ENCODE results near the gene TMOD2.
"Not testable (repeated sequence)": the region's sequence is repeated elsewhere in the genome, so short reads cannot be mapped to it uniquely, and the experiment has no call there.

The TMOD2 gene

GRCh38 chr15:51775967-51776816, 24.8 kb downstream of the TMOD2 start:
- DNase-seq = peak; percentile 12

GRCh38 chr15:51776952-51777569, 25.7 kb downstream of the TMOD2 start:
- peak; percentile 34 for DNase-seq

DNA sequence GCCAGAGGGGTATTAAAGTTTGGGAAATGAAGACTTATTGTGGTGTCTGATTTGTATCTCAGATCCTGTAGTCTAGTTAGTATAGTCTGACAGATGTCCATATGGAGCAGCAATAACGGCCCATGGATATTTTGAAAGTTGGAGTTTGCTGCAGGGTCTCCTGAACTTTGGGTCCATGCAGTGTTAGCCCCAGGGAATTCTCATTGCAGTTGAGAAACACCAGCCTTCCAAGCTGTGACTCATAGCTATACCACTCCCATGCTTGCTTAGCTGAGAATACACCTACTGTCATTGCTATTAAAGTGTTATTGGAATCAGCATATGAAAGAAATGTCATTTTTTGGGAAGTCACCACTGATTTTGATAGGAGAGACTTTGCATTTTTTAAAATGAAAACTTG, 29.2 kb downstream of the TMOD2 start:
- DNase-seq = no peak

- DNase-seq = no peak
These were observed 30.1 kb downstream of the TMOD2 start for GRCh38 chr15:51781506-51781905.

- DNase-seq = no peak
These were observed 31.0 kb downstream of the TMOD2 start for GRCh38 chr15:51782357-51782896.

DNA sequence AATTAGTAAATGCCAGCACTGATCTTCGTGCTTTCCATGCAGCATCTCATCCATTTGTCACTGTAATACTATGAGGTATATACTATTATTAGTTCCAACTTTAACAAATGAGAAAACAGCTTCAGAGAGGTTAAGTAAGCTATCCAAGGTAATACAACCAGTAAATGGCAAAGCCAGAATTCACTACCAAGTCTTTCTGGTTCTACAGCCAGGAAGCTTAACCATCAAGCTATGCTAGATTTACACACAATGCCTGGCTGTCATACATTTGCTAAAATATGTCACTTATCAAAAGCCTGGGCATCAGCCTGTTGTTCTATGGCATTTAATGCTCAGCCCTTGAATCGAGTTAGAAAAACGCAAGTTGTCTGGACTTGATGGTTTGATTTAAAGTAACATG, 32.6 kb downstream of the TMOD2 start:
- DNase-seq = no peak

- not testable (repeated sequence) for DNase-seq
These were observed 35.7 kb downstream of the TMOD2 start for GRCh38 chr15:51787130-51787529.

DNA sequence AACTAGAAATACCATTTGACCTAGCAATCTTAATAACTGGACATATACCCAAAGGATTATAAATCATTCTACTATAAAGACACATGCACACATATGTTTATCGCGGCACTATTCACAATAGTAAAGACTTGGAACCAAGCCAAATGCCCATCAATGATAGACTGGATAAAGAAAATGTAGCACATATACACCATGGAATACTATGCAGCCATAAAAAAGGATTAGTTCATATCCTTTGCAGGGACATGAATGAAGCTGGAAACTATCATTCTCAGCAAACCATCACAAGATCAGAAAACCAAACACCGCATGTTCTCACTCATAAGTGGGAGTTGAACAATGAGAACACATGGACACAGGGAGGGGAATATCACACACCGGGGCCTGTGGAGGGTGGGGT, 41.1 kb downstream of the TMOD2 start:
- not testable (repeated sequence) for DNase-seq

DNA sequence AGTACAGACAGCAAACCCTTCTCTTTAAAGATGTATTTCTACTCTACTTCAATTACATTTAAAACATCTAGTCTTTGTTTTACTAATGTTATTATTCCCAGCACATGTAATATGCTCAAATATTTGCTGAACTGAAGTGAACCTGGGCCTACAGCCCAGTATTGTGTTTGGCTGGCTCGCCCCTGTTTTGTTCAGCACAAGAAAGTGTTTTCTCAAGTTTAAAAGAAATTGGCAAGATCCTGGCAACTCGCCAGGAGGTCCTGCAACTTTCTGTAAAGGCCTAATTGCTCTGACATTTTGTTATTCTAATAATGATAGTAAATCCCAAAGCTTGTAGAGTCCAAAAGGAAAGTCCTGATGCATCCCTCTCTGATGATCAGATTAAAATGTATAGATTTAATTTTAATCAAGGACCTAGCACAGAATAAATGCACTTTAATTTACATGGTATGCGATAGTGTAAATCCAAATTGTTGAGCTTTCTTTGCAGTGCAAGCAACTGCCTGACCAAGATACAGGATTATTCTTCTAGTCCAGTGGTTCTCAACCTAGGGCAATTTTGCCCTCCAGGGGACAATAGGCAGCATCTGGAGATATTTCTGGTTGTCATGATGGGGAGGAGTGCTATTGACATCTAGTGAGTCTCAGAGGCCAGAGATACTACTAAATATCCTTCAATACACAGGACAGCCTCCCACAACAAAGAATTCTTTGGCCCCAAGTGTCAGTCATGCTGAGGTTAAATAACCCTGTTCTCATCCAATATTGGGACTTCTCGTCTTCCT, 42.3 kb downstream of the TMOD2 start:
- no peak for DNase-seq

DNA sequence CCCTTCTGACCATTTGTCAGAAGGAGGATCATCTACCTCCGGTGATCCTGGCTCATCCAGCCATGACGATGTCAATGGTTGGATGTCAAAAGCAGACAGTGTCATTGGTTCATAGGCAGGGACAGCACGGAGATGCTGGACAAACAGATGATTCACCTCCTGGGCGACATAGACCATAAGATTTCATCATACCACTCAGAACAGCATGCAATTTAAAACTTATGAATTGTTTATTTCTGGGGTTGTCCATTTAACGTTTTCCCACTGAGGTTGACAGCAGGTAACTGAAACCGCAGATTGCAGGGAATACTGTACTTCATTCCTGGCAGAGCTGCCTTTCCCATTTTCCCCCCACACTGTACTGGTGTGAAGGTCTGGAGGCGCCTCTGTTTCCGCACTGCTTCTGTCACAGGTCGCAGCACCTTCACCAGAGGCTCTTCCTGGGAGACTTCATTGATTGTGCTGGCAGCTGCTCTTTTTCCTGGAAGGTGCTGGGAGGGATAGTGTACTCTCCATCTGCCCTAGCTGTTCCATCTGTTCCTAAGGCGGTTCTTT, 45.5 kb downstream of the TMOD2 start:
- no peak for DNase-seq

DNA sequence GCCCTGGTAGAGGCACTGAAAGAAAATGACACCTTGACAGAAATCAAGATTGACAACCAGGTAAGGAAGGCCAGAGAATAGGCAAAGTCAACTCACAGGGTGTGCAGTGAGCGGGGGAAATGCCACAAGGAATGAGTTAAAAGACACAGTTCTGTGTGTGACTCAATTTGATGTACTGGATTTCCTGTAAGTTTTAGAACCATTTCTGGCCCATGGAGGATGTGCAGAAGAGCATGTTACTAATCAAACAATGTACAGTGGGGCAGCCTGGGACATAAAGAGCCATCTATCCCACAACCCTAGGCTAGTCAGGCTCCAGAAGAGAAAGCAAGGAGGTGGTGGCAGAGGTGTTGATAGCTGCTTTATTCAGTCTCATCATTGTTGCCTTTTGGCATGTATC, 46.9 kb downstream of the TMOD2 start:
- DNase-seq = no peak

- no peak for DNase-seq
These were observed 48.2 kb downstream of the TMOD2 start for GRCh38 chr15:51799282-51800252.

DNA sequence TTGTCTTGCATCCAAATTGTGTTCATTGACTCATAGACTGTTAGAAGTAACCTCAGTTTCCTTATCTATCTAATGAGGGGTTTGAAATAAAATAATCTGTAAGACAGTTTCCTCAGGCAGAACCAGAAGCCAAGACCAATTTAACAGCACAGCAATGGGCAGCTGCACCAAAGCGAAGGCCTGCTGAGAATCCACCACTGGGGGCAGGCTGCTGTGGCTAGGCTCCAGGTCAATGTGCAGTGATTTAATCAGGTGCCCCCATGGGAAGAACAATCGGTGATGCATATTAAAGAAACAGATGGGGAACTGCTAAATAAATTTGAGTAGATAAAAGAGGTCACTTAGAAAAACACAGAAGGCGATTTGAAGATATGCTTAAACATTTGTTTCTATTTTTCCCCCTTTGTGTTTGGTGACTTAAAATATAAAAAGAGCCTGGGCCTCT, 50.0 kb downstream of the TMOD2 start:
- no peak for DNase-seq

- DNase-seq = no peak
These were observed 51.2 kb downstream of the TMOD2 start for GRCh38 chr15:51802593-51802992.

DNA sequence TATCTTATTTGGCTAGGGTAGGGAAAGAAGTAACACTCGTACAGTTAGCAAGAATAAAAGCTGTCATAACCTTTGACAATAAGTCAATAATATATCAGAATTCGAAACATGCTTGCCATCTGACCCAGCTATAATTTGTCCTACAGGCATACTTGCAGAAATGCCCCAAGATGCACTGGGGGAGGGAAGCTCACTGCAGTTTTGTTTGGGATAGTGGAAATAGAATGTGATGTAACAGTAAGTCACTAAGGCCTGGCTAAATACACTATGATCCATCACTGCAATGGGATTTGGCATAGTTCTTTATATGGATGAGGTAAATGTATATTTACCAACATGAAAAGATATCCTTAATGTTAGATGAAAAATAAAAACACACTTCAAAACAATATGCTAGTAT, 52.6 kb downstream of the TMOD2 start:
- DNase-seq = no peak

DNA sequence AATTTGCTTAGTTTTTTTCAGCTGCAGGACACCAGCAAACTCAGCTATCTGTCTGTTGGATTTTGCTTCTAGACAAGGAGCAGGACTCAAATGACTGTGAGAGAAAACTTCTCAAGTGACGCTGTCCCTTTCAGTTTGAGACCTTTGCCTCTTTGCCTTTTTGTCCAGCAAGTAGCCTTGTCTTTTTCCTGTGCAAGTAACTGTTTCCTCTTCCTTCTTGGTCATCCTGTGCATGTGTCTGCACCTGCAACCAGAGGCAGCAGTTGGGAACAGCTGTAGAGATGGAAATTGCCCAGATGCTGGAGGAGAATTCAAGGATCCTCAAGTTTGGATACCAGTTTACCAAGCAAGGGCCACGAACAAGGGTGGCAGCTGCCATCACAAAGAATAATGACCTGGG, 54.7 kb downstream of the TMOD2 start:
- DNase-seq = no peak

DNA sequence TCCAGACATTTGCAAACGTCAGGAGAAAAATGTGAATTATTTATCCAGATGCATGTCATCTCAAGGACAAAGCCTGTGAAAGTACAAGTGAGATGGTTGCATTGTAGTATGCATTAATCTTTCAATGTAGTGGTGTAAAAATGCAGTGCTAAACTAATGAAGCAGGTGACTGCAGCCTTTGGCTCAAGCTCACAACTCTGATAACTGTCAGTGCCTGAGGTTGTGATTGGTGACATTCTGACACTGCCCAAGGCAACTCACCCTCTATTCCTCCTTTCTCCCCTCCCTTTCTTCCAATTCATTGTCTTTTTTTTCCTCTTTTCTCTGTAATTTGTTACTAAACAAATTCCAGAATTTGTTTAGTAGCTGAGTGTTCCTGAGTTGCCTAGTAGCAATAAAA, 58.1 kb downstream of the TMOD2 start:
- no peak for DNase-seq

DNA sequence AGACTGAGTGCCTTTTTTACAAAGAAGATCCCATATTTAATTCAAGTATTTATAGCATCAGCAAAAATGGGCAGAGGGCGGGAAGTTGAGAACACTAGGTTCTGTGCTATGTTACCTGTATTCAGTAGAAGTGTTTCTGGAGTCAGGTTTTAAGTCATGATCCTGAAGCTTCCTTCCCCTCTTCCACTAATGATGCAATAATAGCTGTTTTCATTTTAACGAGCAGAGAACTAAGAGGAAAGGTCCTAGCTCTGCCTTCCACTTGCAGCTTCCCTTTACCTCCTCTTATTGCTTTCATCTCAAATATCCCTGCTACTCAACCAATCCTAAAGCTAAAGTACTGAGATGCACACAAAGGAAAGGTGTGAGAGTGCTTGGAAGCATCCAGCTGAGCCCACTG, 61.2 kb downstream of the TMOD2 start:
- DNase-seq = no peak

- DNase-seq = no peak
These were observed 63.2 kb downstream of the TMOD2 start for GRCh38 chr15:51814606-51815005.

DNA sequence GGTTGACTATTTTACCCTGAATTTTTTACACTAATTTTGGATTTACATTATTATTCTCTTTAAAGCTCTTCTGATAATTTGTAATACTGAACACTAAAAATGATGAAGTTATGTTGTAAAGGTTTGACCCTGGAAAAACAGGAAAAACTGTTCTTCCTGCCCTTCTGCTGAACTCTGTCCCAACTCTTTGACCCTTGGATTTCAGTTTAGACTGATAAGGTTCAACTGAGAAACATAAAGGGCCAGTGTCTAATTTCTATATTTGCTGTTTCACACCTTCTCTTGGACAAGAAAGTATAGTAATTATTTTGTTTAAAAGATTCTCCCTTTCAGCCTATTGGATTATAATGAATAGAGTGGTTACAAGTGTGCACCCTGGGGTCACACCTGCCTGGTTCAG, 65.2 kb downstream of the TMOD2 start:
- no peak for DNase-seq

DNA sequence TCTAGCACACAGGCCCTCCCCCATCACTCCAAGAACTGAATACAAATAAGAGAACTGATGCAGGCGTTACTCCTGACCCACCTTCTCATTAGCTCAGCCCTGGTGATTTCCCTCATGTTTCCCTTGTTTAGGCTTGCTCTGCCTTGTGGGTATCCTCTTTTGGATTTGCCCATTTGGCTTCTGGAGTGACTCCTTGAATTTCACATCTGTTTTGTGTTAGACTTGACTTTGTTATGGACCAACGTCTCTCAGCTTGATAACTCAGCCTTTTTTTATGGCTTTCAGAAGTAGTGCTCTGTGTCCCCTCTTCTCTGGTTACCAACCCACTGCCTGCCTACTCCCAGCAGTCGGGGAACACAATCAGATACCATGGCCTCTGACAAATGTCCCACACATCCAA, 66.8 kb downstream of the TMOD2 start:
- DNase-seq = no peak

- DNase-seq = no peak
These were observed 74.3 kb downstream of the TMOD2 start for GRCh38 chr15:51825698-51826097.
